Panc1 (cell line): Measurements from ENCODE around the gene MAGI1. TPM values are rescaled to one million over a fixed set of nuclear protein-coding genes. Genes with fewer than 3 reads are reported as not detected.

ENCODE experiments used
- ATAC-seq: fragments of 200-7000 bp; cut with Tn5 transposase; 2 replicates; pipeline ENCODE4 v1.9.1; 2020; ENCODE audit warnings: mild to moderate bottlenecking, moderate library complexity
- BruUV-seq: library from RNA; stranded (reverse); fragments of 400-500 nt; replicated peaks from 2 replicates; lab custom pipeline; 2021; lab: Mats Ljungman, UMichigan
- CTCF ChIA-PET: fragments of 300-600 bp; sonication (Branson Sonifier 250); formaldehyde crosslinking; loops from one replicate; lab custom pipeline; 2022; ENCODE audit warnings: antibody characterized with exemption; lab: Charles Lee
- POLR2A ChIA-PET: fragments of 300-600 bp; sonication (Branson Sonifier 250); formaldehyde crosslinking; loops from one replicate; lab custom pipeline; 2022; ENCODE audit warnings: antibody characterized with exemption; lab: Charles Lee
- DNase-seq: peaks from one replicate; pipeline ENCODE4 v3.0.0-alpha.2; 2010; ENCODE audit warnings: low read depth, low spot score
- H3K27ac ChIP-seq: 2 replicates; pipeline ENCODE4 v1.5.1; 2011; ENCODE audit warnings: mild to moderate bottlenecking, low read length, inconsistent platforms
- H3K27me3 ChIP-seq: fragments of 200-500 bp; sonication (Bioruptor generic); 2 replicates; pipeline ENCODE4 v1.6.0; 2014; ENCODE audit warnings: low read length, inconsistent platforms; ENCODE audit not compliant: control insufficient read depth, insufficient read depth
- H3K36me3 ChIP-seq: fragments of 200-500 bp; sonication (Bioruptor generic); 2 replicates; pipeline ENCODE4 v1.5.1; 2014; ENCODE audit warnings: inconsistent platforms, mild to moderate bottlenecking, low read length, moderate library complexity; ENCODE audit not compliant: control insufficient read depth, insufficient read depth
- H3K4me1 ChIP-seq: 2 replicates; pipeline ENCODE4 v1.5.1; 2011; ENCODE audit warnings: inconsistent platforms, mild to moderate bottlenecking, low read length, moderate library complexity; ENCODE audit not compliant: control insufficient read depth, insufficient read depth
- H3K4me3 ChIP-seq, 2 experiments: 2 replicates each; pipeline ENCODE4 v1.5.1; 2011 to 2012; ENCODE audit warnings: low read depth in 2 of 2, low read length in 2 of 2, mild to moderate bottlenecking in 2 of 2, inconsistent platforms in 1 of 2, moderate library complexity in 1 of 2
- H3K9me3 ChIP-seq: fragments of 200-500 bp; sonication (Bioruptor generic); 2 replicates; pipeline ENCODE4 v1.5.1; 2014; ENCODE audit warnings: low read depth, mild to moderate bottlenecking, inconsistent platforms, low read length, moderate library complexity; ENCODE audit not compliant: control insufficient read depth, insufficient read depth
- POLR2AphosphoS5 ChIP-seq: IDR thresholded peaks from 2 replicates; pipeline ENCODE4 v1.6.1; 2012; ENCODE audit warnings: mild to moderate bottlenecking, low read depth, low read length, moderate library complexity
- SIN3A ChIP-seq: IDR thresholded peaks from 2 replicates; pipeline ENCODE4 v1.6.1; 2012; ENCODE audit warnings: low read depth, mild to moderate bottlenecking, low read length, moderate library complexity, borderline replicate concordance; ENCODE audit not compliant: insufficient read depth
- TCF7L2 ChIP-seq: IDR thresholded peaks from 2 replicates; pipeline ENCODE4 v1.6.1; 2011; ENCODE audit warnings: mild to moderate bottlenecking, low read depth, low read length, inconsistent platforms
- in situ Hi-C: cut with HindIII; loops from 2 replicates; pipeline ENCODE4 v1.10.0; 2016; ENCODE audit warnings: low sequenced_read_pairs, low pct_unique_long_range_greater_than_20kb
- intact Hi-C: fragments of 100-400 bp; cut with micrococcal nuclease; formaldehyde crosslinking; loops from one replicate; pipeline ENCODE4 v1.10.0; 2022; ENCODE audit not compliant: unreplicated experiment
- total RNA-seq: library from RNA; stranded (reverse); gene quantifications from one replicate; pipeline ENCODE4 v1.2.1, GENCODE V29; 2021; ENCODE audit not compliant: unreplicated experiment
- TF ChIP-seq, protein P1 (sequence below): fragments of 450-650 bp; IDR thresholded peaks from 2 replicates; pipeline ENCODE4 v1.5.1; 2017; ENCODE audit warnings: mild to moderate bottlenecking
- TF ChIP-seq, protein P2 (sequence below), 2 experiments: IDR thresholded peaks; 2 replicates each; pipeline ENCODE4 v1.6.1; 2011 to 2012; ENCODE audit warnings: low read depth in 2 of 2, control low read depth in 1 of 2, low read length in 1 of 2, mild to moderate bottlenecking in 1 of 2, moderate library complexity in 1 of 2; ENCODE audit not compliant: insufficient read depth in 1 of 2

The MAGI1 gene
- total RNA-seq, 1 experiment from 2014 or later: 9.5 TPM

DNA sequence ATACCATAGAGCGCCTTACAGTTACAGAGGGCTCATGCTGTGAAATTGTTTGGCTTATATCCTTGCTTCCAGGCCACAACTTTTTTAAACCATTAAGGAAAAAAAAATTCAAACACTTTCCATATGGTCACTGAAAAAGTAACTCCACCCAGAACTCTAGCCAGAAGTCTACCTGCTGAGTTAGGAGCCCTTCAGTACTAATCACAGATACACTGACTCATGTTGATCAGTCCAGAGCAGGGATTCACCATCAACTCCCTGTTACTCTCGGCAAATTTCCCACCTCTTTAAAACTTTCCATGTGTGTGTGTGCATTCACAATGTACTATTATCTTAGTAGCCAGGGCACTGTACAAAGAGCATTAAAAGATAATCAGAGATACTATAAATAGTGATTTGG is 372.8 kb downstream of the MAGI1 start:
- H3K36me3 ChIP-seq: no peaks in the 10 kb centered on the region
- in situ Hi-C loops: no loop called here
- intact Hi-C loops: no loop called here
- BruUV-seq: no TSS peak
- H3K27ac ChIP-seq: no peak overlapping the region
- TF ChIP-seq SIN3A (no peak), POLR2AphosphoS5 (no peak), TCF7L2 (no peak)
- TF ChIP-seq, protein P1, sequence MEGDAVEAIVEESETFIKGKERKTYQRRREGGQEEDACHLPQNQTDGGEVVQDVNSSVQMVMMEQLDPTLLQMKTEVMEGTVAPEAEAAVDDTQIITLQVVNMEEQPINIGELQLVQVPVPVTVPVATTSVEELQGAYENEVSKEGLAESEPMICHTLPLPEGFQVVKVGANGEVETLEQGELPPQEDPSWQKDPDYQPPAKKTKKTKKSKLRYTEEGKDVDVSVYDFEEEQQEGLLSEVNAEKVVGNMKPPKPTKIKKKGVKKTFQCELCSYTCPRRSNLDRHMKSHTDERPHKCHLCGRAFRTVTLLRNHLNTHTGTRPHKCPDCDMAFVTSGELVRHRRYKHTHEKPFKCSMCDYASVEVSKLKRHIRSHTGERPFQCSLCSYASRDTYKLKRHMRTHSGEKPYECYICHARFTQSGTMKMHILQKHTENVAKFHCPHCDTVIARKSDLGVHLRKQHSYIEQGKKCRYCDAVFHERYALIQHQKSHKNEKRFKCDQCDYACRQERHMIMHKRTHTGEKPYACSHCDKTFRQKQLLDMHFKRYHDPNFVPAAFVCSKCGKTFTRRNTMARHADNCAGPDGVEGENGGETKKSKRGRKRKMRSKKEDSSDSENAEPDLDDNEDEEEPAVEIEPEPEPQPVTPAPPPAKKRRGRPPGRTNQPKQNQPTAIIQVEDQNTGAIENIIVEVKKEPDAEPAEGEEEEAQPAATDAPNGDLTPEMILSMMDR: no peak
- TF ChIP-seq, protein P2, sequence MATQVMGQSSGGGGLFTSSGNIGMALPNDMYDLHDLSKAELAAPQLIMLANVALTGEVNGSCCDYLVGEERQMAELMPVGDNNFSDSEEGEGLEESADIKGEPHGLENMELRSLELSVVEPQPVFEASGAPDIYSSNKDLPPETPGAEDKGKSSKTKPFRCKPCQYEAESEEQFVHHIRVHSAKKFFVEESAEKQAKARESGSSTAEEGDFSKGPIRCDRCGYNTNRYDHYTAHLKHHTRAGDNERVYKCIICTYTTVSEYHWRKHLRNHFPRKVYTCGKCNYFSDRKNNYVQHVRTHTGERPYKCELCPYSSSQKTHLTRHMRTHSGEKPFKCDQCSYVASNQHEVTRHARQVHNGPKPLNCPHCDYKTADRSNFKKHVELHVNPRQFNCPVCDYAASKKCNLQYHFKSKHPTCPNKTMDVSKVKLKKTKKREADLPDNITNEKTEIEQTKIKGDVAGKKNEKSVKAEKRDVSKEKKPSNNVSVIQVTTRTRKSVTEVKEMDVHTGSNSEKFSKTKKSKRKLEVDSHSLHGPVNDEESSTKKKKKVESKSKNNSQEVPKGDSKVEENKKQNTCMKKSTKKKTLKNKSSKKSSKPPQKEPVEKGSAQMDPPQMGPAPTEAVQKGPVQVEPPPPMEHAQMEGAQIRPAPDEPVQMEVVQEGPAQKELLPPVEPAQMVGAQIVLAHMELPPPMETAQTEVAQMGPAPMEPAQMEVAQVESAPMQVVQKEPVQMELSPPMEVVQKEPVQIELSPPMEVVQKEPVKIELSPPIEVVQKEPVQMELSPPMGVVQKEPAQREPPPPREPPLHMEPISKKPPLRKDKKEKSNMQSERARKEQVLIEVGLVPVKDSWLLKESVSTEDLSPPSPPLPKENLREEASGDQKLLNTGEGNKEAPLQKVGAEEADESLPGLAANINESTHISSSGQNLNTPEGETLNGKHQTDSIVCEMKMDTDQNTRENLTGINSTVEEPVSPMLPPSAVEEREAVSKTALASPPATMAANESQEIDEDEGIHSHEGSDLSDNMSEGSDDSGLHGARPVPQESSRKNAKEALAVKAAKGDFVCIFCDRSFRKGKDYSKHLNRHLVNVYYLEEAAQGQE (IDR thresholded peaks at IDR 0.05; ENCODE audit: insufficient read depth in 1 of 2, low read depth in 2 of 2, low read length in 1 of 2): no peak
- H3K27me3 ChIP-seq: no peaks in the 10 kb centered on the region
- no peaks in the 10 kb centered on the region for H3K9me3 ChIP-seq
- H3K4me3 ChIP-seq: no peak overlapping the region
- ATAC-seq (no peak), DNase-seq (no peak)
- H3K4me1 ChIP-seq: no peaks in the 10 kb centered on the region
- ChIA-PET POLR2A (no interaction called here), CTCF (no interaction called here)

DNA sequence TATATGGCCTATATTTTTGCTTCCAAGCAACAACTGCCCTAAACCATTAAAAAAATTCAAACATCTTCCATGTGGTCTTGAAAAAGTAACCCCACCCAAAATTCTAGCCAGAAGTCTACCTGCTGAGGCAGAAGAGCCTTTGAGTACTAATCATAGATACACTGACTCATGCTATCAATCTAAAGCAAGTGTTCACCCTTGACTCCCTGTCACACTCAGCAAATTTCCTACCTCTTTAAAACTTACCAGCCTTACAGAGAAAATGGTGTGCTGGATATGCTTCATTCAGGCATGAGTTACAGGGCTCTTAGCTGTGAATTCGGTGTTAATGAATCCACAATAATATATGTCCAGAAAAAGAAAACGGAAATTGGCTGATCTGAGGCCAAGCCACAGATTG is 373.8 kb downstream of the MAGI1 start:
- in situ Hi-C loops (no loop called here), intact Hi-C loops (no loop called here)
- no peaks in the 10 kb centered on the region for H3K9me3 ChIP-seq
- no peak overlapping the region for H3K4me3 ChIP-seq
- POLR2A ChIA-PET: no interaction called here
- CTCF ChIA-PET: no interaction called here
- H3K27ac ChIP-seq: no peak overlapping the region
- no peak for ATAC-seq
- TF ChIP-seq, protein P2 (IDR thresholded peaks at IDR 0.05; ENCODE audit: insufficient read depth in 1 of 2, low read depth in 2 of 2, low read length in 1 of 2): no peak
- TF ChIP-seq SIN3A (no peak), TCF7L2 (no peak), POLR2AphosphoS5 (no peak)
- TF ChIP-seq, protein P1: no peak
- DNase-seq: no peak
- no peaks in the 10 kb centered on the region for H3K27me3 ChIP-seq
- BruUV-seq: no TSS peak
- no peaks in the 10 kb centered on the region for H3K36me3 ChIP-seq
- H3K4me1 ChIP-seq: no peaks in the 10 kb centered on the region
